SK-N-SH treated with all-trans-retinoic acid at 6 μM for 48 hours (cell line): ENCODE results near the gene HAP1.
"Not testable (repeated sequence)": the region's sequence is repeated elsewhere in the genome, so short reads cannot be mapped to it uniquely, and the experiment has no call there.

Experiments used
- ATAC-seq: fragments of 200-7000 bp; cut with Tn5 transposase; 3 replicates; pipeline ENCODE4 v1.9.1; 2020; ENCODE audit warnings: mild to moderate bottlenecking, moderate library complexity
- BACH2 ChIP-seq: fragments of 250-450 bp; sonication (Bioruptor Pico); IDR thresholded peaks from 2 replicates; pipeline ENCODE4 v1.9.0; 2021; ENCODE audit warnings: mild to moderate bottlenecking, borderline replicate concordance
- CSDC2 ChIP-seq: fragments of 250-450 bp; sonication (Bioruptor Pico); IDR thresholded peaks from 2 replicates; pipeline ENCODE4 v1.5.0; 2020; ENCODE audit warnings: mild to moderate bottlenecking, moderate library complexity
- ESRRG ChIP-seq: fragments of 250-450 bp; sonication (Bioruptor Pico); IDR thresholded peaks from 2 replicates; pipeline ENCODE4 v1.6.1; 2021; ENCODE audit warnings: mild to moderate bottlenecking
- GLIS3 ChIP-seq: fragments of 250-450 bp; sonication (Bioruptor Pico); IDR thresholded peaks from 2 replicates; pipeline ENCODE4 v1.5.0; 2020; ENCODE audit warnings: mild to moderate bottlenecking, moderate library complexity
- ISL1 ChIP-seq: fragments of 250-450 bp; sonication (Bioruptor Pico); IDR thresholded peaks from 2 replicates; pipeline ENCODE4 v2.1.2; 2022; ENCODE audit warnings: mild to moderate bottlenecking, moderate library complexity
- PATZ1 ChIP-seq: fragments of 250-450 bp; sonication (Bioruptor Pico); IDR thresholded peaks from 2 replicates; pipeline ENCODE4 v1.8.0; 2020; ENCODE audit warnings: mild to moderate bottlenecking, moderate library complexity, borderline replicate concordance
- POU6F1 ChIP-seq: fragments of 250-450 bp; sonication (Bioruptor Pico); IDR thresholded peaks from 2 replicates; pipeline ENCODE4 v1.8.0; 2021; ENCODE audit warnings: low read depth, mild to moderate bottlenecking, moderate library complexity, borderline replicate concordance
- PPARA ChIP-seq: fragments of 250-450 bp; sonication (Bioruptor Pico); IDR thresholded peaks from 2 replicates; pipeline ENCODE4 v1.5.0; 2020; ENCODE audit warnings: mild to moderate bottlenecking, borderline replicate concordance
- RARB ChIP-seq: fragments of 250-450 bp; sonication (Bioruptor Pico); IDR thresholded peaks from 2 replicates; pipeline ENCODE4 v1.8.0; 2021; ENCODE audit warnings: mild to moderate bottlenecking, moderate library complexity
- SNAI2 ChIP-seq: fragments of 250-450 bp; sonication (Bioruptor Pico); IDR thresholded peaks from 2 replicates; pipeline ENCODE4 v1.5.0; 2020; ENCODE audit warnings: mild to moderate bottlenecking, moderate library complexity
- TCF4 ChIP-seq: fragments of 250-450 bp; sonication (Bioruptor Pico); IDR thresholded peaks from 2 replicates; pipeline ENCODE4 v1.8.0; 2021; ENCODE audit warnings: mild to moderate bottlenecking, moderate library complexity, borderline replicate concordance
- TOX ChIP-seq: fragments of 250-450 bp; sonication (Bioruptor Pico); IDR thresholded peaks from 2 replicates; pipeline ENCODE4 v1.8.0; 2021; ENCODE audit warnings: mild to moderate bottlenecking, moderate library complexity, borderline replicate concordance
- TSHZ2 ChIP-seq: fragments of 250-450 bp; sonication (Bioruptor Pico); IDR thresholded peaks from 2 replicates; pipeline ENCODE4 v1.5.0; 2020; ENCODE audit warnings: mild to moderate bottlenecking, moderate library complexity
- ZC3H10 ChIP-seq: fragments of 250-450 bp; sonication (Bioruptor Pico); IDR thresholded peaks from 2 replicates; pipeline ENCODE4 v1.5.1; 2021; ENCODE audit warnings: mild to moderate bottlenecking, moderate library complexity
- ZFP30 ChIP-seq: fragments of 450-650 bp; formaldehyde crosslinking; IDR thresholded peaks from 2 replicates; pipeline ENCODE4 v1.5.0; 2022; ENCODE audit warnings: mild to moderate bottlenecking, moderate library complexity
- ZNF565 ChIP-seq: fragments of 450-650 bp; formaldehyde crosslinking; conservative IDR thresholded peaks from 2 replicates; pipeline ENCODE4 v1.5.0; 2020; ENCODE audit warnings: low read depth, mild to moderate bottlenecking, moderate library complexity
- ZNF70 ChIP-seq: fragments of 450-650 bp; formaldehyde crosslinking; IDR thresholded peaks from 2 replicates; pipeline ENCODE4 v1.5.0; 2020; ENCODE audit warnings: mild to moderate bottlenecking, moderate library complexity
- TF ChIP-seq, protein P1 (sequence below): fragments of 250-450 bp; sonication (Bioruptor Pico); IDR thresholded peaks from 2 replicates; pipeline ENCODE4 v1.5.1; 2021; ENCODE audit warnings: mild to moderate bottlenecking, moderate library complexity
- TF ChIP-seq, protein P2 (sequence below): fragments of 250-450 bp; sonication (Bioruptor Pico); IDR thresholded peaks from 2 replicates; pipeline ENCODE4 v1.5.1; 2020; ENCODE audit warnings: low read depth, mild to moderate bottlenecking, moderate library complexity

HAP1 gene

GRCh38 chr17:41705271-41705991 lies 29.0 kb downstream of the HAP1 start (continued):
- TF ChIP-seq TSHZ2 (CRISPR knock-in tag) (no peak), BACH2 (CRISPR knock-in tag) (no peak)

- TF ChIP-seq ZC3H10 (CRISPR knock-in tag) (no peak), RARB (CRISPR knock-in tag) (no peak), CSDC2 (CRISPR knock-in tag) (no peak), ZNF565 (CRISPR knock-in tag) (no peak), GLIS3 (no peak), SNAI2 (CRISPR knock-in tag) (no peak), TSHZ2 (CRISPR knock-in tag) (no peak)
- TF ChIP-seq, protein P1, sequence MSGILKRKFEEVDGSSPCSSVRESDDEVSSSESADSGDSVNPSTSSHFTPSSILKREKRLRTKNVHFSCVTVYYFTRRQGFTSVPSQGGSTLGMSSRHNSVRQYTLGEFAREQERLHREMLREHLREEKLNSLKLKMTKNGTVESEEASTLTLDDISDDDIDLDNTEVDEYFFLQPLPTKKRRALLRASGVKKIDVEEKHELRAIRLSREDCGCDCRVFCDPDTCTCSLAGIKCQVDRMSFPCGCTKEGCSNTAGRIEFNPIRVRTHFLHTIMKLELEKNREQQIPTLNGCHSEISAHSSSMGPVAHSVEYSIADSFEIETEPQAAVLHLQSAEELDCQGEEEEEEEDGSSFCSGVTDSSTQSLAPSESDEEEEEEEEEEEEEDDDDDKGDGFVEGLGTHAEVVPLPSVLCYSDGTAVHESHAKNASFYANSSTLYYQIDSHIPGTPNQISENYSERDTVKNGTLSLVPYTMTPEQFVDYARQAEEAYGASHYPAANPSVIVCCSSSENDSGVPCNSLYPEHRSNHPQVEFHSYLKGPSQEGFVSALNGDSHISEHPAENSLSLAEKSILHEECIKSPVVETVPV (CRISPR knock-in tag) = no peak
- TF ChIP-seq, protein P2, sequence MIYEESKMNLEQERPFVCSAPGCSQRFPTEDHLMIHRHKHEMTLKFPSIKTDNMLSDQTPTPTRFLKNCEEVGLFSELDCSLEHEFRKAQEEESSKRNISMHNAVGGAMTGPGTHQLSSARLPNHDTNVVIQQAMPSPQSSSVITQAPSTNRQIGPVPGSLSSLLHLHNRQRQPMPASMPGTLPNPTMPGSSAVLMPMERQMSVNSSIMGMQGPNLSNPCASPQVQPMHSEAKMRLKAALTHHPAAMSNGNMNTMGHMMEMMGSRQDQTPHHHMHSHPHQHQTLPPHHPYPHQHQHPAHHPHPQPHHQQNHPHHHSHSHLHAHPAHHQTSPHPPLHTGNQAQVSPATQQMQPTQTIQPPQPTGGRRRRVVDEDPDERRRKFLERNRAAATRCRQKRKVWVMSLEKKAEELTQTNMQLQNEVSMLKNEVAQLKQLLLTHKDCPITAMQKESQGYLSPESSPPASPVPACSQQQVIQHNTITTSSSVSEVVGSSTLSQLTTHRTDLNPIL (CRISPR knock-in tag) = no peak
- TF ChIP-seq, all 23 proteins: peak for 0
- no peak for ATAC-seq
Measured at GRCh38 chr17:41702712-41703111, 31.7 kb downstream of the HAP1 start.

DNA sequence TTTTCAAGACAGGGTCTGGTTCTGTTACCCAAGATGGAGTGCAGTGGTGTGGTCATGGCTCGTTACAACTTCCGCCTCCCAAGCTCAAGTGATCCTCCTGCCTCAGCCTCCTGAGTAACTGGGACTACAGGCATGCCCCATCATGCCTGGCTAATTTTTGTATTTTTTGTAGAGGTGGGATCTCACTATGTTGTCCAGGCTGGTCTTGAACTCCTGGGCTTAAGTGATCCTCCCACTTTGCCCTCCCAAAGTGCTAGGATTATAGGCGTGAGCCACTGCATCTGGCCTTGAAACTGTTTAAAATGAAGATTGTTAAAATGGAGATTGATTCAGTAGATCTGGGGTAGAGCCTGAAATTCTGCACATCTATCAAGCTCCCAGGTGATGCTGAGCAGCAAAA lies 33.6 kb downstream of the HAP1 start:
- ATAC-seq = not testable (repeated sequence)

DNA sequence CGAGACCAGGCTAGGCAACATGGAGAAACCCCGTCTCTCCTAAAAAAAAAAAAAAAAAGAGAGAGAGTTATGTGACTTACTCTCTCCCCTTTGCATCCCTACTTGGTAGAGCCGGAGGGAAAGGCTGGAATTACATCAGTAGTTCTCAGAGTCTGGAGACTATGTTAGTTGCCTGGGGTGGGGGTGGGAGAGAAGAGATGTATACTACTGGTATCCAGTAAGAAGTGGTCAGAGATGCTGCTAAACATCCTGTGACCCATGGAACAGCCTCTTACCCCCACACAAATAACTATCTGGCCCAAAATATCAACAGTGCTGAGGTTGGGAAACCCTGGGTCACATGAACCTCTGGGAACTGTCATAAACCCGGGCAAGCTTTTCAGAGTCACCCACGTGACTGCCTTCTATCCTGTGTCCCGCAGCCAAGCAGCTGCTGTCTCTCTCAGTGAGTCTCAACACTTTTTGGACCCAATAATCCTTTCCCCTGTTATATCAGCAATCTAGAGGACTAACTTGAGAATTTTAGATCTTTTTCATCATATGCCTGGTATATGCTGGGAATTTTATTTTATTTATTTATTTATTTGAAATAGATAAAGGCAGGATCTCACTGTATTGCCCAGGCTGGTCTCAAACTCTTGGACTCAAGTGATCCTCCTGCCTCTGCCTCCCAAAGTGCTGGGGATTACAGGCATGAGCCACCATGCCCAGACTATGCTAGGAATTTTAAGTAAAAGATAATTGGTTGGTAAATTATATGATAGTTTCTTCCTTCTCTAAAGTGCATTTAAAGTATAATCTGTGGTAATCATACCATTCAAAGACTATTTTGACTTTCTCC lies 37.1 kb downstream of the HAP1 start:
- no peak for ATAC-seq
- no peak for TF ChIP-seq BACH2 (CRISPR knock-in tag)
- peak; percentile 41 for TF ChIP-seq ISL1 (CRISPR knock-in tag)

DNA sequence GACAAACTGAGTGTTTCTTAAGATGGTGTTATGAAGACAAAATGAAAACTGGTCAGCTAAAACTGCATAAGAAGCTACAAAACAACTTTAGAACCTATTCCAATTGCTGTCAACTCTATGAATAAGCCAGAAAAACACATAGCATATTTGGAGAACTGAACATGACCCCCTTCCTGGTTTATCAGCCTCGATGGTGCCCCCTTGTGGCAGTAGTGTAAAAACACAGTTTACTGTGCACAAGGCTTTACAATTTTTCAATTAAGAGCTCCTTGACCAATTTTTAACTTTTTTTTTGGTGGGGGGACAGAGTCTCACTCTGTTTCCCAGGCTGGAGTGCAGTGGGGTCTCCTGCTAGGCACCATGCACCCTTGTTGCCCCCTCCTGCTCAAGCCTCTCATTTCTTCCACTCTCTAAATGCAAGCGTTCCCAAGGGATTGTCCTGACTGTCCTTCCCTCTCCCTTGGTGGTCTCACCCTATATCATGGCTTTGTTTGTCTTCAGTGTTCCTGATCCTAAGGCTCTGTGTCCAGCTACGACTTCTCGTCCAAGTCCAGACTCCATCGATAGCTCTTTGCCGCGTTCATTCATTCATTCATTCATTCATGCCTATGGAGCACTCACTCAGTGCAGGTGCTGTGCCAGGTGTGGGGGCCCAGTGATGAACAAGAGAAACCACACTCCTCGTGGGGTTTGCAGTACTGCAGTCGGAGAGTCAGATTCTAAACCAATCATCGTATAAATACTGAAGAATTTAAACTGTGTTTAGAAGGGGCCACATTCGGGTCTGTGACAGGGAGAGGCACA lies 38.3 kb downstream of the HAP1 start:
- ATAC-seq = peak; percentile 57
- TF ChIP-seq PPARA (CRISPR knock-in tag) (no peak), SNAI2 (CRISPR knock-in tag) (no peak), ZNF565 (CRISPR knock-in tag) (no peak), POU6F1 (CRISPR knock-in tag) (no peak), PATZ1 (CRISPR knock-in tag) (no peak), ZNF70 (CRISPR knock-in tag) (no peak), RARB (CRISPR knock-in tag) (no peak), ZFP30 (CRISPR knock-in tag) (no peak), ESRRG (no peak), TOX (no peak), BACH2 (CRISPR knock-in tag) (no peak), TCF4 (CRISPR knock-in tag) (no peak)
